K562 (cell line): ENCODE results near the gene PDE6D. TPM values are rescaled to one million over a fixed set of nuclear protein-coding genes. Genes with fewer than 3 reads are reported as not detected.

ENCODE experiments used
- ATAC-seq: fragments of 200-7000 bp; cut with Tn5 transposase; 3 replicates; pipeline ENCODE4 v1.9.1; 2020; ENCODE audit warnings: moderate library complexity
- BruUV-seq: library from RNA; stranded (reverse); fragments of 400-500 nt; replicated peaks from 2 replicates; lab custom pipeline; 2021; lab: Mats Ljungman, UMichigan
- CTCF ChIA-PET: fragments of 300-600 bp; formaldehyde crosslinking; extraction: SDS; loops from one replicate; lab custom pipeline; 2021; ENCODE audit warnings: low intra/inter-chr PET ratio; lab: Yijun Ruan, JAX
- POLR2A ChIA-PET: fragments of 300-600, 350-650 bp; sonication (Branson Sonifier 250); formaldehyde crosslinking; extraction: SDS; loops from one replicate; lab custom pipeline; 2021; ENCODE audit warnings: antibody characterized with exemption, inconsistent platforms; lab: Yijun Ruan, JAX
- DNase-seq, 4 experiments: peaks; one replicate each; pipeline versions ENCODE4 v3.0.0 to v3.0.0-alpha.2; 2011 to 2018; ENCODE audit warnings: low spot score in 3 of 4, mixed read lengths in 3 of 4; ENCODE audit errors: extremely low read depth in 1 of 4
- FAIRE-seq: peaks from 2 replicates; lab custom pipeline; 2011; peaks lifted over from hg19 to GRCh38; lab: Jason Lieb, UNC
- H2AFZ ChIP-seq: 2 replicates; pipeline ENCODE4 v1.6.0; 2011; ENCODE audit warnings: low read depth, low read length, control low read depth, inconsistent platforms
- H3K27ac ChIP-seq: fragments of 200-600 bp; 3 replicates; pipeline ENCODE4 v1.8.0; 2011; ENCODE audit warnings: low read depth, mild to moderate bottlenecking, control low read depth, inconsistent platforms, low read length, moderate library complexity, mixed read lengths; ENCODE audit errors: extremely low read depth
- H3K27me3 ChIP-seq, 2 experiments: fragments of 300-600 bp in 1 of 2; 2 replicates in 1 of 2; 3 replicates in 1 of 2; pipeline versions ENCODE4 v1.6.0 to v1.8.0; 2011; ENCODE audit warnings: inconsistent platforms in 2 of 2, low read length in 2 of 2, mild to moderate bottlenecking in 1 of 2, mixed read lengths in 1 of 2, moderate library complexity in 1 of 2; ENCODE audit not compliant: control insufficient read depth in 2 of 2, insufficient read depth in 2 of 2
- H3K36me3 ChIP-seq: fragments of 300-600 bp; 3 replicates; pipeline ENCODE4 v1.8.0; 2011; ENCODE audit warnings: mild to moderate bottlenecking, low read length, inconsistent platforms; ENCODE audit not compliant: control insufficient read depth, insufficient read depth
- H3K4me1 ChIP-seq, 2 experiments: fragments of 200-600 bp in 1 of 2; replicated peaks in 1 of 2; 2 replicates in 1 of 2; 3 replicates in 1 of 2; pipeline versions ENCODE4 v1.5.1 to v1.8.0; 2011; ENCODE audit warnings: inconsistent platforms in 2 of 2, low read length in 2 of 2, mild to moderate bottlenecking in 1 of 2, mixed read lengths in 1 of 2, moderate library complexity in 1 of 2; ENCODE audit not compliant: control insufficient read depth in 2 of 2, insufficient read depth in 2 of 2
- H3K4me2 ChIP-seq: 2 replicates; pipeline ENCODE4 v1.6.1; 2011; ENCODE audit warnings: low read length, control low read depth, inconsistent platforms, mixed read lengths; ENCODE audit not compliant: insufficient read depth
- H3K4me3 ChIP-seq: fragments of 200-600 bp; sonication (generic), shearing (Covaris generic); 2 replicates; pipeline ENCODE4 v1.5.1; 2016; ENCODE audit warnings: control low read depth, inconsistent platforms
- H3K79me2 ChIP-seq: fragments of 200-600 bp; 3 replicates; pipeline ENCODE4 v1.8.0; 2011; ENCODE audit warnings: low read length, inconsistent platforms; ENCODE audit not compliant: control insufficient read depth, insufficient read depth
- H3K9ac ChIP-seq, 2 experiments: 2 replicates each; pipeline versions ENCODE4 v1.6.0 to v1.6.1; 2011; ENCODE audit warnings: low read depth in 2 of 2, low read length in 2 of 2, control low read depth in 1 of 2, inconsistent platforms in 1 of 2, mild to moderate bottlenecking in 1 of 2, mixed read lengths in 1 of 2; ENCODE audit not compliant: insufficient read depth in 1 of 2
- H3K9me1 ChIP-seq: one replicate; pipeline ENCODE4 v1.6.0; 2011; ENCODE audit warnings: inconsistent platforms, mild to moderate bottlenecking, low read length, moderate library complexity; ENCODE audit not compliant: control insufficient read depth, insufficient read depth
- H3K9me3 ChIP-seq: replicated peaks from 2 replicates; pipeline ENCODE4 v1.5.1; 2011; ENCODE audit warnings: low read depth, low read length, inconsistent platforms; ENCODE audit not compliant: control insufficient read depth, insufficient read depth
- H4K20me1 ChIP-seq: replicated peaks from 2 replicates; pipeline ENCODE4 v1.6.1; 2011; ENCODE audit warnings: low read length, inconsistent platforms, mixed read lengths; ENCODE audit not compliant: control insufficient read depth, insufficient read depth
- ELK1 ChIP-seq: sonication (generic); formaldehyde crosslinking; IDR thresholded peaks from 2 replicates; pipeline ENCODE4 v1.8.1; 2022; ENCODE audit warnings: missing genetic modification reagents
- MEF2A ChIP-seq: IDR thresholded peaks from 2 replicates; pipeline ENCODE4 v1.6.1; 2011; ENCODE audit warnings: low read depth, mild to moderate bottlenecking, low read length, moderate library complexity; ENCODE audit not compliant: control insufficient read depth
- NFXL1 ChIP-seq: fragments of 450-650 bp; formaldehyde crosslinking; IDR thresholded peaks from 2 replicates; pipeline ENCODE4 v1.4.0; 2021; ENCODE audit warnings: mild to moderate bottlenecking
- OTX1 ChIP-seq: fragments of 450-650 bp; formaldehyde crosslinking; IDR thresholded peaks from 2 replicates; pipeline ENCODE4 v1.4.0; 2022; ENCODE audit warnings: mild to moderate bottlenecking
- ZNF224 ChIP-seq: sonication (generic); formaldehyde crosslinking; IDR thresholded peaks from 2 replicates; pipeline ENCODE4 v1.8.0; 2022; ENCODE audit warnings: mild to moderate bottlenecking, missing genetic modification reagents
- ZNF695 ChIP-seq: fragments of 450-650 bp; formaldehyde crosslinking; IDR thresholded peaks from 2 replicates; pipeline ENCODE4 v1.4.0; 2020; ENCODE audit warnings: mild to moderate bottlenecking, moderate library complexity
- ZSCAN32 ChIP-seq: fragments of 450-650 bp; formaldehyde crosslinking; IDR thresholded peaks from 2 replicates; pipeline ENCODE4 v1.4.0; 2020; ENCODE audit warnings: mild to moderate bottlenecking, moderate library complexity
- WGBS: fragments of 100-300 bp; shearing (Covaris generic); methylation state at CpG from one replicate; pipeline ENCODE4 v1.1.6; 2016; ENCODE audit warnings: low coverage, mixed read lengths; ENCODE audit not compliant: insufficient coverage; ENCODE audit errors: missing lambda C conversion rate; 5-methylcytosine and 5-hydroxymethylcytosine counted together
- in situ Hi-C: fragments of 300-500 bp; cut with MboI; formaldehyde crosslinking; loops from 4 replicates; pipeline ENCODE4 v1.15.0; 2018; ENCODE audit warnings: inconsistent platforms, mixed read lengths
- intact Hi-C: fragments of 100-400 bp; cut with micrococcal nuclease; formaldehyde crosslinking; loops from 2 replicates; pipeline ENCODE4 v1.14.2; 2022
- polyA plus RNA-seq, 8 experiments: library from polyadenylated mRNA; depleted of rRNA in 4 of 8; stranded (reverse) in 5 of 8; unstranded in 3 of 8; fragments of >200 nt; fragmentation: Nextera tagmentation in 2 of 8; fragmentation: Illumina TruSeq in 1 of 8; extraction: Ambion mirVana in 2 of 8; extraction: Trizol in 1 of 8; gene quantifications; 2 replicates each; pipeline versions ENCODE4 v1.2.1 to v1.2.3, GENCODE V29; 2011 to 2014; ENCODE audit warnings: inconsistent platforms in 1 of 8, missing spikeins in 1 of 8
- total RNA-seq, 7 experiments: library from RNA; depleted of rRNA in 6 of 7; stranded (reverse); fragments of >200 nt in 6 of 7; fragmentation: Illumina TruSeq in 2 of 7; extraction: Trizol in 2 of 7; gene quantifications; 2 replicates each; pipeline versions ENCODE4 v1.2.1 to v1.2.3, GENCODE V29; 2011 to 2021; ENCODE audit warnings: low replicate concordance in 1 of 7

Gene PDE6D
- total and polyA plus RNA-seq, 9 of the 15 experiments (the other 6 are each of a cell fraction or from before 2014, with no cell fraction given) = 0.65 to 11.6 (median 7.0) TPM

- no peak for FAIRE-seq
- 32% methylated on average over 6 of the region's 8 CpGs for WGBS
- POLR2A ChIA-PET = no interaction called here
These were observed 59.8 kb downstream of the PDE6D start for GRCh38 chr2:231720987-231721966.

More at GRCh38 chr2:231720987-231721966, 59.8 kb downstream of the PDE6D start:
- peaks cover 4 to 7% of the 10 kb centered on the region in 2 experiments; a peak in 4 of 5 replicates for H3K4me1 ChIP-seq
- no peak overlapping the region for H2AFZ ChIP-seq
- BruUV-seq = no TSS peak
- peak overlapping the region in 1 of 2 experiments; percentile 26; a peak in 1 of 4 replicates for H3K9ac ChIP-seq
- H4K20me1 ChIP-seq = no peaks in the 10 kb centered on the region
- H3K36me3 ChIP-seq = no peaks in the 10 kb centered on the region
- H3K9me1 ChIP-seq = no peaks in the 10 kb centered on the region
- H3K9me3 ChIP-seq = no peaks in the 10 kb centered on the region
- TF ChIP-seq MEF2A (no peak), NFXL1 (CRISPR knock-in tag) (no peak), OTX1 (no peak), ZNF224 (CRISPR knock-in tag) (no peak), ZSCAN32 (no peak), ELK1 (CRISPR knock-in tag) (no peak), ZNF695 (CRISPR knock-in tag) (no peak)
- CTCF ChIA-PET = no interaction called here
- H3K4me2 ChIP-seq = no peak overlapping the region
- peaks cover 7 to 10% of the 10 kb centered on the region in 2 experiments; a peak in 4 of 5 replicates for H3K27me3 ChIP-seq
- in situ Hi-C loops = no loop called here
- H3K27ac ChIP-seq = no peak overlapping the region
- H3K4me3 ChIP-seq = no peak overlapping the region
- peak; percentile 38; the same call in 1 of the 3 replicates for ATAC-seq
- DNase-seq = no peak
- intact Hi-C loops = no loop called here
- no peaks in the 10 kb centered on the region for H3K79me2 ChIP-seq
